SK-N-SH (cell line): Measurements from ENCODE around the gene MYBBP1A. TPM values are rescaled to one million over a fixed set of nuclear protein-coding genes. Genes with fewer than 3 reads are reported as not detected.

ENCODE experiments used
- CTCF ChIA-PET: fragments of 300-600, 350-600 bp; formaldehyde crosslinking; extraction: SDS; loops from one replicate; lab custom pipeline; 2021; lab: Yijun Ruan, JAX
- POLR2A ChIA-PET: fragments of 350-600 bp; sonication (Branson Sonifier 250); formaldehyde crosslinking; extraction: SDS; loops from one replicate; lab custom pipeline; 2020; ENCODE audit warnings: antibody characterized with exemption, inconsistent platforms; lab: Yijun Ruan, JAX
- DNase-seq: peaks from one replicate; pipeline ENCODE4 v3.0.0; 2012
- H2AFZ ChIP-seq: fragments of 200-600 bp; sonication (generic); 2 replicates; pipeline ENCODE4 v1.8.1; 2016; ENCODE audit warnings: antibody characterized with exemption, mild to moderate bottlenecking, low read depth
- H3F3A ChIP-seq: fragments of 200-600 bp; sonication (generic); replicated peaks from 2 replicates; pipeline ENCODE3; 2016; ENCODE audit warnings: antibody characterized with exemption, mild to moderate bottlenecking; ENCODE audit not compliant: insufficient read depth
- H3K27ac ChIP-seq, 2 experiments: fragments of 200-500 bp in 1 of 2; fragments of 200-600 bp in 1 of 2; sonication (Bioruptor generic) in 1 of 2; sonication (generic), shearing (Covaris generic) in 1 of 2; 2 replicates each; pipeline versions ENCODE4 v1.5.1 to v1.6.1; 2014 to 2016; ENCODE audit warnings: low read depth in 2 of 2, inconsistent platforms in 1 of 2, low read length in 1 of 2, mild to moderate bottlenecking in 1 of 2, mixed read lengths in 1 of 2
- H3K27me3 ChIP-seq: fragments of 200-600 bp; sonication (generic), shearing (Covaris generic); 2 replicates; pipeline ENCODE4 v1.6.1; 2016; ENCODE audit warnings: mixed run types; ENCODE audit not compliant: insufficient read depth
- H3K36me3 ChIP-seq, 2 experiments: fragments of 200-500 bp in 1 of 2; fragments of 200-600 bp in 1 of 2; sonication (Bioruptor generic) in 1 of 2; sonication (generic) in 1 of 2; replicated peaks in 1 of 2; 2 replicates each; pipeline versions ENCODE3 to v1.5.1; 2014 to 2016; ENCODE audit warnings: low read length in 1 of 2, mild to moderate bottlenecking in 1 of 2; ENCODE audit not compliant: insufficient read depth in 2 of 2, control insufficient read depth in 1 of 2
- H3K4me1 ChIP-seq, 2 experiments: fragments of 200-500 bp in 1 of 2; fragments of 200-600 bp in 1 of 2; sonication (Bioruptor generic) in 1 of 2; sonication (generic), shearing (Covaris generic) in 1 of 2; 2 replicates each; pipeline versions ENCODE4 v1.5.1 to v1.6.1; 2014 to 2016; ENCODE audit warnings: low read depth in 1 of 2, low read length in 1 of 2, mixed run types in 1 of 2; ENCODE audit not compliant: insufficient read depth in 2 of 2, control insufficient read depth in 1 of 2
- H3K4me2 ChIP-seq: fragments of 200-600 bp; sonication (generic), shearing (Covaris generic); 2 replicates; pipeline ENCODE4 v1.6.1; 2017; ENCODE audit warnings: mixed run types
- H3K4me3 ChIP-seq, 2 experiments: fragments of 200-500 bp in 1 of 2; fragments of 200-600 bp in 1 of 2; sonication (Bioruptor generic) in 1 of 2; sonication (generic), shearing (Covaris generic) in 1 of 2; 2 replicates each; pipeline versions ENCODE4 v1.5.1 to v1.8.1; 2014 to 2016; ENCODE audit warnings: low read depth in 2 of 2, inconsistent platforms in 1 of 2, low read length in 1 of 2, mild to moderate bottlenecking in 1 of 2, mixed read lengths in 1 of 2, moderate library complexity in 1 of 2
- H3K79me2 ChIP-seq: fragments of 200-600 bp; sonication (generic); 2 replicates; pipeline ENCODE4 v1.8.1; 2017; ENCODE audit warnings: mild to moderate bottlenecking; ENCODE audit not compliant: insufficient read depth
- H3K9ac ChIP-seq: fragments of 200-600 bp; sonication (generic); 2 replicates; pipeline ENCODE4 v1.6.1; 2017; ENCODE audit warnings: mixed run types
- H3K9me2 ChIP-seq: fragments of 200-600 bp; sonication (generic); 2 replicates; pipeline ENCODE4 v1.6.1; 2017; ENCODE audit warnings: mixed run types
- H3K9me3 ChIP-seq: fragments of 200-600 bp; sonication (generic); 2 replicates; pipeline ENCODE4 v1.6.1; 2017; ENCODE audit warnings: mixed run types, mild to moderate bottlenecking, moderate library complexity
- H4K20me1 ChIP-seq: fragments of 200-600 bp; sonication (generic); 2 replicates; pipeline ENCODE4 v1.6.1; 2017; ENCODE audit warnings: mild to moderate bottlenecking, mixed run types; ENCODE audit not compliant: insufficient read depth
- CHD2 ChIP-seq: fragments of 150-350 bp; IDR thresholded peaks from 2 replicates; pipeline ENCODE4 v1.6.1; 2018; ENCODE audit warnings: low read length; ENCODE audit not compliant: partially characterized antibody
- FOXJ3 ChIP-seq: sonication (generic); formaldehyde crosslinking; IDR thresholded peaks from 2 replicates; pipeline ENCODE4 v1.5.1; 2020; ENCODE audit warnings: mild to moderate bottlenecking, missing genetic modification reagents
- FOXM1 ChIP-seq: IDR thresholded peaks from 2 replicates; pipeline ENCODE4 v1.4.0; 2012; ENCODE audit warnings: low read depth, mild to moderate bottlenecking
- MEF2A ChIP-seq: IDR thresholded peaks from 2 replicates; pipeline ENCODE4 v1.4.0; 2012; ENCODE audit warnings: low read depth, borderline replicate concordance
- MXI1 ChIP-seq: IDR thresholded peaks from 2 replicates; pipeline ENCODE4 v1.6.1; 2012; ENCODE audit warnings: mild to moderate bottlenecking, low read depth, low read length, improper control_type of control experiment
- POLR2AphosphoS5 ChIP-seq: IDR thresholded peaks from 2 replicates; pipeline ENCODE4 v1.6.1; 2012; ENCODE audit warnings: low read depth, low read length
- RCOR1 ChIP-seq: fragments of 150-350 bp; IDR thresholded peaks from 2 replicates; pipeline ENCODE4 v1.6.1; 2017; ENCODE audit warnings: antibody characterized with exemption, low read length
- SIN3A ChIP-seq: IDR thresholded peaks from 2 replicates; pipeline ENCODE4 v1.6.1; 2012; ENCODE audit warnings: low read depth, mild to moderate bottlenecking, low read length, moderate library complexity, borderline replicate concordance
- SMC3 ChIP-seq: IDR thresholded peaks from 2 replicates; pipeline ENCODE4 v1.6.1; 2012; ENCODE audit warnings: low read depth, low read length, improper control_type of control experiment
- TAF1 ChIP-seq: IDR thresholded peaks from 2 replicates; pipeline ENCODE4 v1.6.1; 2012; ENCODE audit warnings: low read depth, mild to moderate bottlenecking, low read length, moderate library complexity, borderline replicate concordance
- TEAD4 ChIP-seq: IDR thresholded peaks from 2 replicates; pipeline ENCODE4 v1.4.0; 2012; ENCODE audit warnings: mild to moderate bottlenecking, borderline replicate concordance; ENCODE audit not compliant: insufficient read depth
- YY1 ChIP-seq: IDR thresholded peaks from 2 replicates; pipeline ENCODE4 v1.4.0; 2012; ENCODE audit warnings: low read depth, mild to moderate bottlenecking
- WGBS: methylation state at CpG from one replicate; pipeline ENCODE4 v1.1.6; 2017; ENCODE audit warnings: low lambda C conversion rate; 5-methylcytosine and 5-hydroxymethylcytosine counted together
- polyA plus RNA-seq, 3 experiments: library from polyadenylated mRNA; depleted of rRNA; stranded (reverse); fragments of >200 nt; gene quantifications; 2 replicates each; pipeline ENCODE4 v1.2.3, GENCODE V29; 2012
- TF ChIP-seq, protein P1 (sequence below): IDR thresholded peaks from 2 replicates; pipeline ENCODE4; 2012
- TF ChIP-seq, protein P2 (sequence below): fragments of 200-600 bp; sonication (generic); IDR thresholded peaks from 2 replicates; pipeline ENCODE4 v1.6.1; 2017; ENCODE audit warnings: antibody characterized with exemption, mild to moderate bottlenecking, moderate library complexity
- TF ChIP-seq, protein P3 (sequence below): IDR thresholded peaks from 2 replicates; pipeline ENCODE4 v1.6.1; 2012; ENCODE audit warnings: mild to moderate bottlenecking, low read depth, low read length, moderate library complexity
- TF ChIP-seq, protein P4 (sequence below): fragments of 150-350 bp; IDR thresholded peaks from 2 replicates; pipeline ENCODE4 v1.6.1; 2016; ENCODE audit warnings: mild to moderate bottlenecking, low read depth, low read length
- TF ChIP-seq, protein P5 (sequence below): fragments of 150-350 bp; IDR thresholded peaks from 2 replicates; pipeline ENCODE4 v1.6.1; 2017; ENCODE audit warnings: antibody characterized with exemption, low read length, low read depth, borderline replicate concordance

MYBBP1A gene
- polyA plus RNA-seq, 1 of the 3 experiments (the other 2 are of a cell fraction), result 93.0 TPM

DNA sequence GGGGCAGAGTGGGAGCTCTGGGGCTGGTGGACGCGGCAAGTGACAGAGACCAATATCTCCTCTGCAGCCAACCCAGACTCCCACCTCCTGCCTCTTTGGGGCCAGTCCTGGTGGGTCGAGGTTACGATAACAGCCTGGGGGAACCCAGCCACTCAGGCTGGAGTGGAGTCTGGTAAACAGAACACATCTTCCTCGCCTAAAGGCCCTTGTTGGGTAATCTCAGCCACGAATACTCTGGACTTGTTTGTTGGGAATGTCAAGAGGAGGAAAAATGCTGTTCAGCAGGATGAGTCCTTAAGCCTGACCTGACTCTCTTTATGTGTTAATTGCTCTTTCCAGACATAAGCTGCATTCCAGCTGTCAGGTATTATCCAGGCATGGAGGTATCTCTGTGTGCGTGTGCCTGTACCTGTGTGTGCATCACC lies 64.5 kb downstream of the MYBBP1A start:
- Histone ChIP-seq H3K9me2 (no peaks in the 10 kb centered on the region), H4K20me1 (no peaks in the 10 kb centered on the region), H2AFZ (no peak overlapping the region), H3K4me3 (no peak overlapping the region), H3K4me2 (no peak overlapping the region), H3K36me3 (no peaks in the 10 kb centered on the region), H3K27me3 (no peaks in the 10 kb centered on the region; the same call in 1 of the 2 replicates), H3K79me2 (no peaks in the 10 kb centered on the region), H3K4me1 (peaks cover 0 to 4% of the 10 kb centered on the region in 2 experiments; a peak in 1 of 4 replicates), H3F3A (no peaks in the 10 kb centered on the region), H3K27ac (no peak overlapping the region), H3K9me3 (no peaks in the 10 kb centered on the region), H3K9ac (no peak overlapping the region)
- WGBS, result 54% methylated on average over 2 of the region's 7 CpGs
- ChIA-PET POLR2A (no interaction called here), CTCF (interaction anchor here (1.2 to 3.6 kb wide), 2 partner anchors 69 to 76 kb away, joined by 3 to 13 read pairs; no protein-coding TSS in a partner anchor)
- no peak for DNase-seq
- TF ChIP-seq YY1, result no peak
- TF ChIP-seq SIN3A, result no peak
- TF ChIP-seq, protein P1, sequence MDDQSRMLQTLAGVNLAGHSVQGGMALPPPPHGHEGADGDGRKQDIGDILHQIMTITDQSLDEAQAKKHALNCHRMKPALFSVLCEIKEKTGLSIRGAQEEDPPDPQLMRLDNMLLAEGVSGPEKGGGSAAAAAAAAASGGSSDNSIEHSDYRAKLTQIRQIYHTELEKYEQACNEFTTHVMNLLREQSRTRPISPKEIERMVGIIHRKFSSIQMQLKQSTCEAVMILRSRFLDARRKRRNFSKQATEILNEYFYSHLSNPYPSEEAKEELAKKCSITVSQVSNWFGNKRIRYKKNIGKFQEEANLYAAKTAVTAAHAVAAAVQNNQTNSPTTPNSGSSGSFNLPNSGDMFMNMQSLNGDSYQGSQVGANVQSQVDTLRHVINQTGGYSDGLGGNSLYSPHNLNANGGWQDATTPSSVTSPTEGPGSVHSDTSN, result no peak
- no peak for TF ChIP-seq RCOR1
- TF ChIP-seq, protein P2, sequence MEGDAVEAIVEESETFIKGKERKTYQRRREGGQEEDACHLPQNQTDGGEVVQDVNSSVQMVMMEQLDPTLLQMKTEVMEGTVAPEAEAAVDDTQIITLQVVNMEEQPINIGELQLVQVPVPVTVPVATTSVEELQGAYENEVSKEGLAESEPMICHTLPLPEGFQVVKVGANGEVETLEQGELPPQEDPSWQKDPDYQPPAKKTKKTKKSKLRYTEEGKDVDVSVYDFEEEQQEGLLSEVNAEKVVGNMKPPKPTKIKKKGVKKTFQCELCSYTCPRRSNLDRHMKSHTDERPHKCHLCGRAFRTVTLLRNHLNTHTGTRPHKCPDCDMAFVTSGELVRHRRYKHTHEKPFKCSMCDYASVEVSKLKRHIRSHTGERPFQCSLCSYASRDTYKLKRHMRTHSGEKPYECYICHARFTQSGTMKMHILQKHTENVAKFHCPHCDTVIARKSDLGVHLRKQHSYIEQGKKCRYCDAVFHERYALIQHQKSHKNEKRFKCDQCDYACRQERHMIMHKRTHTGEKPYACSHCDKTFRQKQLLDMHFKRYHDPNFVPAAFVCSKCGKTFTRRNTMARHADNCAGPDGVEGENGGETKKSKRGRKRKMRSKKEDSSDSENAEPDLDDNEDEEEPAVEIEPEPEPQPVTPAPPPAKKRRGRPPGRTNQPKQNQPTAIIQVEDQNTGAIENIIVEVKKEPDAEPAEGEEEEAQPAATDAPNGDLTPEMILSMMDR, result no peak
- no peak for TF ChIP-seq TEAD4
- no peak for TF ChIP-seq MXI1
- no peak for TF ChIP-seq TAF1
- no peak for TF ChIP-seq MEF2A
- TF ChIP-seq, protein P3, sequence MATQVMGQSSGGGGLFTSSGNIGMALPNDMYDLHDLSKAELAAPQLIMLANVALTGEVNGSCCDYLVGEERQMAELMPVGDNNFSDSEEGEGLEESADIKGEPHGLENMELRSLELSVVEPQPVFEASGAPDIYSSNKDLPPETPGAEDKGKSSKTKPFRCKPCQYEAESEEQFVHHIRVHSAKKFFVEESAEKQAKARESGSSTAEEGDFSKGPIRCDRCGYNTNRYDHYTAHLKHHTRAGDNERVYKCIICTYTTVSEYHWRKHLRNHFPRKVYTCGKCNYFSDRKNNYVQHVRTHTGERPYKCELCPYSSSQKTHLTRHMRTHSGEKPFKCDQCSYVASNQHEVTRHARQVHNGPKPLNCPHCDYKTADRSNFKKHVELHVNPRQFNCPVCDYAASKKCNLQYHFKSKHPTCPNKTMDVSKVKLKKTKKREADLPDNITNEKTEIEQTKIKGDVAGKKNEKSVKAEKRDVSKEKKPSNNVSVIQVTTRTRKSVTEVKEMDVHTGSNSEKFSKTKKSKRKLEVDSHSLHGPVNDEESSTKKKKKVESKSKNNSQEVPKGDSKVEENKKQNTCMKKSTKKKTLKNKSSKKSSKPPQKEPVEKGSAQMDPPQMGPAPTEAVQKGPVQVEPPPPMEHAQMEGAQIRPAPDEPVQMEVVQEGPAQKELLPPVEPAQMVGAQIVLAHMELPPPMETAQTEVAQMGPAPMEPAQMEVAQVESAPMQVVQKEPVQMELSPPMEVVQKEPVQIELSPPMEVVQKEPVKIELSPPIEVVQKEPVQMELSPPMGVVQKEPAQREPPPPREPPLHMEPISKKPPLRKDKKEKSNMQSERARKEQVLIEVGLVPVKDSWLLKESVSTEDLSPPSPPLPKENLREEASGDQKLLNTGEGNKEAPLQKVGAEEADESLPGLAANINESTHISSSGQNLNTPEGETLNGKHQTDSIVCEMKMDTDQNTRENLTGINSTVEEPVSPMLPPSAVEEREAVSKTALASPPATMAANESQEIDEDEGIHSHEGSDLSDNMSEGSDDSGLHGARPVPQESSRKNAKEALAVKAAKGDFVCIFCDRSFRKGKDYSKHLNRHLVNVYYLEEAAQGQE, result no peak
- TF ChIP-seq POLR2AphosphoS5, result no peak
- TF ChIP-seq CHD2, result no peak
- TF ChIP-seq, protein P4, sequence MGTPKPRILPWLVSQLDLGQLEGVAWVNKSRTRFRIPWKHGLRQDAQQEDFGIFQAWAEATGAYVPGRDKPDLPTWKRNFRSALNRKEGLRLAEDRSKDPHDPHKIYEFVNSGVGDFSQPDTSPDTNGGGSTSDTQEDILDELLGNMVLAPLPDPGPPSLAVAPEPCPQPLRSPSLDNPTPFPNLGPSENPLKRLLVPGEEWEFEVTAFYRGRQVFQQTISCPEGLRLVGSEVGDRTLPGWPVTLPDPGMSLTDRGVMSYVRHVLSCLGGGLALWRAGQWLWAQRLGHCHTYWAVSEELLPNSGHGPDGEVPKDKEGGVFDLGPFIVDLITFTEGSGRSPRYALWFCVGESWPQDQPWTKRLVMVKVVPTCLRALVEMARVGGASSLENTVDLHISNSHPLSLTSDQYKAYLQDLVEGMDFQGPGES, result no peak
- TF ChIP-seq FOXJ3 (CRISPR knock-in tag), result no peak
- TF ChIP-seq FOXM1, result no peak
- no peak for TF ChIP-seq SMC3
- TF ChIP-seq, protein P5, sequence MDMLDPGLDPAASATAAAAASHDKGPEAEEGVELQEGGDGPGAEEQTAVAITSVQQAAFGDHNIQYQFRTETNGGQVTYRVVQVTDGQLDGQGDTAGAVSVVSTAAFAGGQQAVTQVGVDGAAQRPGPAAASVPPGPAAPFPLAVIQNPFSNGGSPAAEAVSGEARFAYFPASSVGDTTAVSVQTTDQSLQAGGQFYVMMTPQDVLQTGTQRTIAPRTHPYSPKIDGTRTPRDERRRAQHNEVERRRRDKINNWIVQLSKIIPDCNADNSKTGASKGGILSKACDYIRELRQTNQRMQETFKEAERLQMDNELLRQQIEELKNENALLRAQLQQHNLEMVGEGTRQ, result no peak
